HEK293T (cell line): ENCODE measurements around the gene NKTR.

Source experiments
- BHLHE40 ChIP-seq: fragments of 450-650 bp; IDR thresholded peaks from 2 replicates; pipeline ENCODE4 v1.6.1; 2016; ENCODE audit warnings: mild to moderate bottlenecking, moderate library complexity, borderline replicate concordance
- ELF4 ChIP-seq: fragments of 450-650 bp; IDR thresholded peaks from 2 replicates; pipeline ENCODE4 v1.6.1; 2017; ENCODE audit warnings: antibody characterized with exemption
- FOXA1 ChIP-seq: fragments of 450-650 bp; IDR thresholded peaks from 2 replicates; pipeline ENCODE4 v1.6.1; 2016; ENCODE audit warnings: mild to moderate bottlenecking
- FOXM1 ChIP-seq: fragments of 450-650 bp; IDR thresholded peaks from 2 replicates; pipeline ENCODE4 v1.6.1; 2017; ENCODE audit warnings: mild to moderate bottlenecking, borderline replicate concordance
- HDGF ChIP-seq: fragments of 450-650 bp; IDR thresholded peaks from 2 replicates; pipeline ENCODE4 v1.6.1; 2017; ENCODE audit warnings: antibody characterized with exemption, borderline replicate concordance
- L3MBTL2 ChIP-seq: fragments of 450-650 bp; conservative IDR thresholded peaks from 2 replicates; pipeline ENCODE4 v1.6.1; 2016; ENCODE audit warnings: mild to moderate bottlenecking
- LEF1 ChIP-seq: fragments of 450-650 bp; IDR thresholded peaks from 2 replicates; pipeline ENCODE4 v1.6.1; 2017; ENCODE audit warnings: mild to moderate bottlenecking, borderline replicate concordance
- NFRKB ChIP-seq: fragments of 450-650 bp; IDR thresholded peaks from 2 replicates; pipeline ENCODE4 v1.6.1; 2016; ENCODE audit warnings: mild to moderate bottlenecking, moderate library complexity
- SP1 ChIP-seq: fragments of 450-650 bp; IDR thresholded peaks from 2 replicates; pipeline ENCODE4 v1.6.1; 2017
- SUZ12 ChIP-seq: fragments of 450-650 bp; IDR thresholded peaks from 2 replicates; pipeline ENCODE4 v1.6.1; 2016; ENCODE audit warnings: mild to moderate bottlenecking
- TARDBP ChIP-seq: fragments of 450-650 bp; IDR thresholded peaks from 2 replicates; pipeline ENCODE4 v1.6.1; 2016
- ZNF384 ChIP-seq: fragments of 450-650 bp; IDR thresholded peaks from 2 replicates; pipeline ENCODE4 v1.6.1; 2016

DNA sequence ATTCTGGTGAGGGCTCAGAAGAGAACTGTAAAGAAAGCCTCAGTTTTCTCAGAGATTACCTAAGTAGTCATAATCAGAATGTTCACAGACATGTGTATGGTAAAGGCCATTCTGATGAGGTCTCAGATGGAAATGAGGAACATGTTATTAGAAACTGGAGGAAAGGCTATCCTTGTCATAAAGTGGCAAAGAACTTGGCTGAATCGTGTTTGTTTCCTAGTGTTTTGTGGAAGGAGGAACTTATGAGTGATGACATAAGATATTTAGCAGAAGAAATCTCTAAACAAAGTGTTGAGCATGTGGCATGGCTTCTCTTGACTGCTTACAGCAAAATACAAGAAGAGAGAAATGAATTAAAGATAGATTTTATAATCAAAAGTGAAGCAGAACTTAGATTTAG lies 72.0 kb downstream of the NKTR start:
- TF ChIP-seq LEF1 (no peak), FOXM1 (no peak), TARDBP (no peak), ZNF384 (no peak), ELF4 (no peak), FOXA1 (no peak), BHLHE40 (no peak), L3MBTL2 (no peak), HDGF (no peak), NFRKB (no peak), SUZ12 (no peak), SP1 (no peak)
